ENCODE data around the gene HSF2BP. TPM values are rescaled to one million over a fixed set of nuclear protein-coding genes. Genes with fewer than 3 reads are reported as not detected.
"Not testable (repeated sequence)": the region's sequence is repeated elsewhere in the genome, so short reads cannot be mapped to it uniquely, and the experiment has no call there.

HSF2BP gene
- total RNA-seq, 1 donor = 1.8 TPM

GRCh38 chr21:43494279-43495012, 164.8 kb downstream of the HSF2BP start:
- not testable (repeated sequence) for H3K4me2 ChIP-seq (ENCODE audit: insufficient read depth, low read length); H3K27me3 ChIP-seq (ENCODE audit: insufficient read depth, low read length); H3K27ac ChIP-seq (ENCODE audit: low read depth, low read length); H3K79me2 ChIP-seq (ENCODE audit: insufficient read depth, low read length); H2AFZ ChIP-seq (ENCODE audit: low read length); H3K4me1 ChIP-seq (ENCODE audit: insufficient read depth, low read length); H3K4me3 ChIP-seq (ENCODE audit: insufficient read depth, low read length); H3K9me3 ChIP-seq (ENCODE audit: low read depth, low read length); DNase-seq (ENCODE audit: insufficient read length, low spot score, missing footprints); H4K20me1 ChIP-seq (ENCODE audit: insufficient read depth, low read length); H3K36me3 ChIP-seq (ENCODE audit: insufficient read depth, low read length)

DNA sequence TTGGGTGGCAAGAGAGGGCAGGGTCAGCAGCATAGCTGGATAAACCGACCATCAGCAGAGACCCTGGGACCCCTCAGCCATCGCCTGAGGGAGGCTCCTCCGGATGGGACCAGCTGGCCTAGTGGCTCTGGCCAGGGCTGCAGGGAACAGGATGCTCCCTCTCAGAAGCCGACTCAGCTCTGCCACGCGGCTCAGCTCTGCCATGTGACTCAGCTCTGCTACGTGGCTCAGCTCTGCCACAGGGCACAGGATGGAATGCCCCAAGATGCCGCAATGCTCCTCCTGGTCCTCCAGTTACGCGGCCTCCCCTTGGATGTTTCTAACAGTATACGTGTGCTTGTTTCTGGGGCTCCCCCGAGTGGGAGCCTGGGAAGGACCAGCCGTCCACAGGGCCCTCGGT, 165.8 kb downstream of the HSF2BP start:
- not testable (repeated sequence) for H3K27me3 ChIP-seq (ENCODE audit: insufficient read depth, low read length)

DNA sequence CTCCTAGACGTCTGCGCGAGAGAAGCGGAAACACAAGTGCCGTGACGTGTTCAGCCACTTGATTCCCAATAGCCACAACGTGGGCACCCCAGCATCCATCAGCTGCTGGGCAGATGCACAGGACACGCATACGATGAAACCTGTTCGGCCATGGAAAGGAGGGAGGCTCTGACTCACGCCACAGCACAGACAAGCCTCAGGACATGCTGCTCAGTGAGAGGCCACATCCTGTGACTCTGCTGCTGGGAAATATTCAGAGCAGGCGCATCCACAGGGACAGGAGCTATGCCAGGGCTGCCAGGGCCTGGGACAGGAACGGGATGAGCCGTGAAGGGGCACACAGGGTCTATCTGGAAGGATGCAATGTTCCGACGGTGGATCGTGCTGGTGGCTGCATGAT, 171.1 kb downstream of the HSF2BP start:
- H3K27ac ChIP-seq (ENCODE audit: low read depth, low read length); H3K4me1 ChIP-seq (ENCODE audit: insufficient read depth, low read length); DNase-seq (ENCODE audit: insufficient read length, low spot score, missing footprints); H3K9me3 ChIP-seq (ENCODE audit: low read depth, low read length); H3K27me3 ChIP-seq (ENCODE audit: insufficient read depth, low read length); H3K4me3 ChIP-seq (ENCODE audit: insufficient read depth, low read length); H3K4me2 ChIP-seq (ENCODE audit: insufficient read depth, low read length); H3K79me2 ChIP-seq (ENCODE audit: insufficient read depth, low read length); H3K36me3 ChIP-seq (ENCODE audit: insufficient read depth, low read length); H2AFZ ChIP-seq (ENCODE audit: low read length); H4K20me1 ChIP-seq (ENCODE audit: insufficient read depth, low read length): not testable (repeated sequence)

More for the DNA sequence above, 165.8 kb downstream of the HSF2BP start:
- H2AFZ ChIP-seq (ENCODE audit: low read length); DNase-seq (ENCODE audit: insufficient read length, low spot score, missing footprints); H3K27ac ChIP-seq (ENCODE audit: low read depth, low read length); H3K4me2 ChIP-seq (ENCODE audit: insufficient read depth, low read length); H3K4me1 ChIP-seq (ENCODE audit: insufficient read depth, low read length); H4K20me1 ChIP-seq (ENCODE audit: insufficient read depth, low read length); H3K4me3 ChIP-seq (ENCODE audit: insufficient read depth, low read length); H3K36me3 ChIP-seq (ENCODE audit: insufficient read depth, low read length); H3K9me3 ChIP-seq (ENCODE audit: low read depth, low read length); H3K79me2 ChIP-seq (ENCODE audit: insufficient read depth, low read length): not testable (repeated sequence)

DNA sequence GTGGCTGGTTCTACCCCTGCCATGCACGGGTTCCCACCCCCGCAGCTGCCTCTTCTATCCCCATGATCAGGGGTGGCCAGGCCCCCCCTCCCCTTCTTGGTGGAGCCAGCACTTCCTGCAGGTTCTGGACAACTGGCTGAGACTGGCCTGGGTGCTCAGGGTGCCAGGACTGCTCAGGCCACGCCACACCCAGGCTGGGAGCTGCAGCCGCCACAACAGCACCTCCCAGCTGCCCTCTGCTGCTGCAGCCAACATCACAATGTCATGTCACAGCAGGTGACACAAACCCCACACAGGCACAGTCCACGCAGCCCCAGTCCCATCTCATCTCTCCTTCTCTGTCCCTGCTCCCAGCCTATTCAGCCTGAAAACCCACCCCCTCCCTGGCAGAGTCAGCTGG, 173.2 kb downstream of the HSF2BP start:
- H3K36me3 ChIP-seq (ENCODE audit: insufficient read depth, low read length); H3K9me3 ChIP-seq (ENCODE audit: low read depth, low read length); H4K20me1 ChIP-seq (ENCODE audit: insufficient read depth, low read length); DNase-seq (ENCODE audit: insufficient read length, low spot score, missing footprints); H3K4me2 ChIP-seq (ENCODE audit: insufficient read depth, low read length); H3K4me1 ChIP-seq (ENCODE audit: insufficient read depth, low read length); H3K4me3 ChIP-seq (ENCODE audit: insufficient read depth, low read length); H3K27me3 ChIP-seq (ENCODE audit: insufficient read depth, low read length); H2AFZ ChIP-seq (ENCODE audit: low read length); H3K79me2 ChIP-seq (ENCODE audit: insufficient read depth, low read length); H3K27ac ChIP-seq (ENCODE audit: low read depth, low read length): not testable (repeated sequence)

GRCh38 chr21:43485016-43485415, 174.3 kb downstream of the HSF2BP start:
- H3K27me3 ChIP-seq (ENCODE audit: insufficient read depth, low read length); H3K27ac ChIP-seq (ENCODE audit: low read depth, low read length); H3K9me3 ChIP-seq (ENCODE audit: low read depth, low read length); H3K36me3 ChIP-seq (ENCODE audit: insufficient read depth, low read length); DNase-seq (ENCODE audit: insufficient read length, low spot score, missing footprints); H3K79me2 ChIP-seq (ENCODE audit: insufficient read depth, low read length); H3K4me3 ChIP-seq (ENCODE audit: insufficient read depth, low read length); H3K4me1 ChIP-seq (ENCODE audit: insufficient read depth, low read length); H3K4me2 ChIP-seq (ENCODE audit: insufficient read depth, low read length); H4K20me1 ChIP-seq (ENCODE audit: insufficient read depth, low read length); H2AFZ ChIP-seq (ENCODE audit: low read length): not testable (repeated sequence)

DNA sequence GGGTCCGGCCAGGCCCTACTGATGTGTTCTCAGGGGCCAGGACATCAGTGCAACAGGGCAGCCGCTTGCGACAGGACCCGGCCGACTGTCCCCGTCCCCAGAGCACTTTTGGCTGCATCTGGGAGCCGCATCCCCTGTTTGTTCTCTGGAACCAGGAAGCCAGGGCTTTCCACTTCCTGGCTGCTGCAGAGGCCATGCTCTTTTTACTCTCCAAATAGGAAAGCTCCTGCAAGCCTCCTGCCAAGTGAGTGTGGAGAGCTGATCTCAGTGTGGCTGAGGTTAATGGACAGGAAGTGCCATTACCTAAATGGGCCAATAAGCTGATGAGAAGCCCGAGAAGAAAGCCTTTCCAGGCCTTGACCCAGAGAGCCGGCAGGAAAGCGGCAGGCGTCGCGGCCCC, 180.1 kb downstream of the HSF2BP start:
- not testable (repeated sequence) for H3K4me2 ChIP-seq (ENCODE audit: insufficient read depth, low read length); H3K4me1 ChIP-seq (ENCODE audit: insufficient read depth, low read length); H4K20me1 ChIP-seq (ENCODE audit: insufficient read depth, low read length); H2AFZ ChIP-seq (ENCODE audit: low read length); DNase-seq (ENCODE audit: insufficient read length, low spot score, missing footprints); H3K27ac ChIP-seq (ENCODE audit: low read depth, low read length); H3K4me3 ChIP-seq (ENCODE audit: insufficient read depth, low read length); H3K79me2 ChIP-seq (ENCODE audit: insufficient read depth, low read length); H3K27me3 ChIP-seq (ENCODE audit: insufficient read depth, low read length); H3K9me3 ChIP-seq (ENCODE audit: low read depth, low read length); H3K36me3 ChIP-seq (ENCODE audit: insufficient read depth, low read length)

Small RNA genes within 50 kb of the gene (small RNA-seq; reads per million reads assigned to genes)
- not detected for gene MIR6070

Other genes starting within 250 kb of the HSF2BP start
- 3.2 and 3.3 TPM in 2 replicates for gene SIK1, start 232.4 kb downstream of the HSF2BP start, total RNA-seq
- 17.4 TPM in 2 replicates for gene RRP1B, start 72 bp upstream of the HSF2BP start, total RNA-seq
- gene PDXK, start 59.6 kb upstream of the HSF2BP start, total RNA-seq = 88.4 and 89.4 TPM in 2 replicates
- gene CSTB, start 116.8 kb upstream of the HSF2BP start, total RNA-seq = 14.8 and 18.3 TPM in 2 replicates
- gene RRP1, start 130.1 kb upstream of the HSF2BP start, total RNA-seq = 16.5 and 18.5 TPM in 2 replicates
- 37.4 and 47.4 TPM in 2 replicates for gene AGPAT3, start 205.7 kb upstream of the HSF2BP start, total RNA-seq

Measured in osteoblast (primary cell).